PFSK-1 (cell line): ENCODE data around the gene AFDN.

Experiments
- FOXP2 ChIP-seq: optimal IDR thresholded peaks from 2 replicates; pipeline ENCODE3; 2011; ENCODE audit warnings: borderline replicate concordance, control low read depth, inconsistent platforms; ENCODE audit not compliant: insufficient read depth; ENCODE audit errors: extremely low read length, extremely low read depth
- POLR2AphosphoS5 ChIP-seq: IDR thresholded peaks from 2 replicates; pipeline ENCODE4 v1.6.1; 2012; ENCODE audit warnings: low read depth, mild to moderate bottlenecking, control low read depth, low read length, moderate library complexity
- REST ChIP-seq, 2 experiments: IDR thresholded peaks; 2 replicates each; pipeline versions ENCODE4 v1.6.1 to v1.8.0; 2011 to 2012; ENCODE audit warnings: low read depth in 2 of 2, low read length in 2 of 2, control low read depth in 1 of 2, inconsistent platforms in 1 of 2, mild to moderate bottlenecking in 1 of 2, moderate library complexity in 1 of 2; ENCODE audit not compliant: insufficient read depth in 1 of 2
- SIN3A ChIP-seq: IDR thresholded peaks from 2 replicates; pipeline ENCODE4 v1.6.1; 2012; ENCODE audit warnings: mild to moderate bottlenecking, low read length, moderate library complexity, borderline replicate concordance; ENCODE audit not compliant: insufficient read depth
- TAF1 ChIP-seq: IDR thresholded peaks from 2 replicates; pipeline ENCODE4 v1.6.1; 2012; ENCODE audit warnings: low read length, control low read depth, borderline replicate concordance; ENCODE audit not compliant: insufficient read depth

Gene AFDN

GRCh38 chr6:167946604-167947003, 119.9 kb downstream of the AFDN start:
- TF ChIP-seq FOXP2 (no peak), POLR2AphosphoS5 (no peak), TAF1 (no peak), REST (IDR thresholded peaks at IDR 0.05; ENCODE audit: insufficient read depth in 1 of 2, low read depth in 2 of 2, low read length in 2 of 2) (no peak), SIN3A (no peak)

DNA sequence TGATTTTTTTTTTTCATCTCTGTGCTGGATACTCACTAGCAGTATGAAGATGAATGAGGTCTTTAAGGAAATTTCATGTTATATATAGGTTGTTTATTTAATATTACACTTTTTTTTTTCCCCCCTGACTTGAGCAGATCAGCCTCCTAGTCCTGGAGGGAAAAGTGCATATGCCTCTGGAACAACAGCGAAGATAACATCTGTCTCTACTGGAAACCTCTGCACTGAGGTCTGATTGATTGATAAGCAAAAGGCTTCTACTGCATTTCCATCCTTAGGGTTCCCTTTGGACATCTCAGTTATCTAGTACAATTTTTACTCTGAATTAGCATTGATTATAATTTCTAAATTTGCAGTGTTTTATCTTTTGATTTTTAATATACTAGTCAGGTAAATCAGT, 121.0 kb downstream of the AFDN start:
- TF ChIP-seq FOXP2 (no peak), POLR2AphosphoS5 (no peak), REST (IDR thresholded peaks at IDR 0.05; ENCODE audit: insufficient read depth in 1 of 2, low read depth in 2 of 2, low read length in 2 of 2) (no peak), SIN3A (no peak), TAF1 (no peak)

DNA sequence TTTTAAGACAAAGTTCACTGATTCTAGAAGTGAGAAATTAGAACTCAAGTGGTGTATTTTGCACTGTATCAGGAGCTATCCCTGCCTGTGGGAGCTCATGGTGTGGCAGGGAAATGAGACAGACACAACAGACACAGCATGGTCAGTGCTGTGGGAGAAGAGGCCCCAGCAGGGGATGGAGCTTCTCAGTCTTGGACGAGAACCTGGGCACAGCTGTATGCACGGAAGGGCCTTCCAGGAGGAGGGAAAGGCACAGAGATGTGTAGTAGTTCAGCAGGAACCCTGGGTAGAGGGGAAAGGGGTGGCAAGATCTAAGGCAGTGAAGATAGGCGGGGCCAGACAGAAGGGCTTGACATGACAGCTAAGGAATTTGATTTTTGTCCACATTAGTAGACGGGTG, 122.0 kb downstream of the AFDN start:
- no peak for TF ChIP-seq TAF1

DNA sequence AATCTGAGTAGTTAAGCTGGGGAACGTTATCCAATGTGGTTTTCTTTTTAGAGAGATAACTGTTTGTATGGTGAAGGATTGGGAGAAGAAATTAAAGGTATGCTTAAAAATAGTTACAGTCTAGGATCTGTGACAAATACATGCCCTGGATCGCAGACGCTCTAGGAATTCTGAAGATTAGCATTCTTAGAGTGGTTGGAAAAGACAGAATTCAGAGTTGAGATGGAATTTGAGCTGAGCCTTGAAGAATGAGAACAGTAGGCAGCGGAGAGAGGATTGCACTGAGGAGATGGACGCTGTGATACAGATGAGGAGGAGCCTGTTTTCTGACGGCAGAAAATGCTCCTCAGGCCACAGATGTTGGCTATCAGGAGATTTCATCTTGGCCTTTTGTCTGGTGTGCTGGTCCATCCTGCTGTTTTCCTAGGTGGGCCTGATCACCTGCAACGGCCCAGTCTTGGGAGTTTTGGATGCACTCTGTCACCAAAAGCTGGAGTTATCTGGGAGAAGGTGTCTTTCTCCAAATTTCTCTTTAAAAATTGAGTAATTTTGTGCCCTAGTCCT, 122.5 kb downstream of the AFDN start:
- TF ChIP-seq REST (IDR thresholded peaks at IDR 0.05; ENCODE audit: insufficient read depth in 1 of 2, low read depth in 2 of 2, low read length in 2 of 2) (no peak), POLR2AphosphoS5 (no peak), TAF1 (no peak), SIN3A (no peak), FOXP2 (no peak)

DNA sequence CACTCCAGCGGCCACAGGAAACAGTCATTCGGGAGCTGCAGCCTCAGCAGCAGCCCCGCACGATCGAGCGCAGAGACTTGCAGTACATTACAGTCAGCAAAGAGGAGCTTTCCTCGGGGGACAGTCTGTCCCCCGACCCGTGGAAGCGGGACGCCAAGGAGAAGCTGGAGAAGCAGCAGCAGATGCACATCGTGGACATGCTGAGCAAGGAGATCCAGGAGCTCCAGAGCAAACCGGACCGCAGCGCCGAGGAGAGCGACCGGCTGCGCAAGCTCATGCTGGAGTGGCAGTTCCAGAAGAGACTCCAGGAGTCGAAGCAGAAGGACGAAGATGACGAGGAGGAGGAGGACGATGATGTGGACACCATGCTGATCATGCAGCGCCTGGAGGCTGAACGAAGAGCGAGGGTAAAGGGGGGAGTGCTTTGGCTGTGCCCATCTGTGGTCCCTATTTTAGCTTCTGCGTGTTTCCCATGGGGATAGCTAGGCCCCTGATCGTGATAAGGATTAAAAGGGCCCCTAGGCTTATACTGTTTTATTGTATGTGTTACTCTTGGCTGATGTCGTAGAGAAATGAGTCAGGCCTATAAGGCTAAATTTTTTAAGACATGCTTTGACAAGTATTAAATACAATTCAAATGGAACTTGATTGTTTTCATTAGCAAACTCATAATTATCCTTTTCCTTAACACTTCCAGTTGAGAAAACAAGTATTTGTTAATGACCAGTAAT, 125.2 kb downstream of the AFDN start:
- TF ChIP-seq FOXP2 (no peak), SIN3A (no peak), REST (IDR thresholded peaks at IDR 0.05; ENCODE audit: insufficient read depth in 1 of 2, low read depth in 2 of 2, low read length in 2 of 2) (no peak), POLR2AphosphoS5 (no peak), TAF1 (no peak)
